Thyroid gland (tissue), 4 donors: ENCODE measurements around the gene CNTNAP5. TPM values are rescaled to one million over a fixed set of nuclear protein-coding genes. Genes with fewer than 3 reads are reported as not detected.

Experiments used
- DNase-seq, 2 donors: peaks; one replicate each; pipeline ENCODE4 v3.0.0-alpha.2; 2019
- H3K27ac ChIP-seq, 3 donors: fragments of 200-600 bp; sonication (generic); 1 replicate in 2 of 3; 2 replicates in 1 of 3; pipeline ENCODE4 v1.5.1; 2016 to 2019; ENCODE audit warnings: mild to moderate bottlenecking in 1 of 3, moderate library complexity in 1 of 3
- H3K27me3 ChIP-seq: fragments of 200-600 bp; sonication (generic); one replicate; pipeline ENCODE4 v1.5.1; 2019
- H3K36me3 ChIP-seq, 2 donors: fragments of 200-600 bp; sonication (generic); one replicate each; pipeline ENCODE4 v1.5.1; 2016 to 2019
- H3K4me1 ChIP-seq, 2 donors: fragments of 200-600 bp; sonication (generic); one replicate each; pipeline ENCODE4 v1.5.1; 2017 to 2019
- H3K4me3 ChIP-seq, 3 donors: fragments of 200-600 bp; sonication (generic); replicated peaks in 1 of 3; 1 replicate in 2 of 3; 2 replicates in 1 of 3; pipeline ENCODE4 v1.5.1; 2016; ENCODE audit warnings: mild to moderate bottlenecking in 1 of 3
- H3K9me3 ChIP-seq: fragments of 200-600 bp; sonication (generic); one replicate; pipeline ENCODE4 v1.5.1; 2017
- POLR2A ChIP-seq, 2 donors: fragments of 450-650 bp; IDR thresholded peaks; one replicate each; pipeline ENCODE4 v1.6.1; 2017; ENCODE audit warnings: antibody characterized with exemption in 2 of 2, mild to moderate bottlenecking in 2 of 2, moderate library complexity in 1 of 2
- WGBS, 2 donors: methylation state at CpG; one replicate each; pipeline ENCODE4 v1.1.5; 2017; 5-methylcytosine and 5-hydroxymethylcytosine counted together
- intact Hi-C: fragments of 100-400 bp; cut with DNase I; formaldehyde crosslinking; loops from one replicate; pipeline ENCODE4 v1.15.1; 2023
- total RNA-seq, 4 donors: library from RNA; depleted of rRNA; stranded (reverse); fragments of >200 nt; gene quantifications; one replicate each; pipeline ENCODE4 v1.2.3, GENCODE V29; 2016
- TF ChIP-seq, protein P1 (sequence below), 6 experiments: fragments of 200-600 bp in 3 of 6; fragments of 450-650 bp in 3 of 6; sonication (generic) in 3 of 6; IDR thresholded peaks; one replicate each; pipeline ENCODE4 v1.5.1; 2016 to 2019; ENCODE audit warnings: antibody characterized with exemption in 6 of 6, mild to moderate bottlenecking in 2 of 6, inconsistent platforms in 1 of 6, moderate library complexity in 1 of 6

Gene CNTNAP5
- total RNA-seq, 4 donors from 2014 or later, result not detected

DNA sequence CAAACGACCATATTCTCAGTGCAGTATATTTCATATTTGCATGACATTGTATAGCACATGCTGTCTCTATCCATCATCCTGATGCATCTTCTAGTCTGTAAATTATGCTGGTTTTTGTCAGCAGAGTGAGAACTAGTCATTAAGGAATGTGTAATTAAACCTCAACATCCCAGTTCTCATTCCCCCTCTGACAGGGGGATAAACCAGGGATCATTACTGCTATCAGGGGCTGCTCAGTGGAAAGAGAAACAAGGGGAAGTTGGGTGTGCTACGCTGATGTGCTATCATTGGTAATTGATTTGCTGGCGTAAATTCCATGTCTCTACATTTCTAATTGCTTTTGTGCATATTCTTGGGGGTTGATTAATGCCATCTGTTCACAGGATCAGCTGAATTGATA is 7.7 kb downstream of the CNTNAP5 start:
- Histone ChIP-seq H3K27ac (no peak overlapping the region), H3K36me3 (no peaks in the 10 kb centered on the region), H3K4me3 (no peak overlapping the region), H3K9me3 (no peaks in the 10 kb centered on the region), H3K27me3 (no peaks in the 10 kb centered on the region), H3K4me1 (no peaks in the 10 kb centered on the region)
- no peak for TF ChIP-seq POLR2A (IDR thresholded peaks at IDR 0.05)
- TF ChIP-seq, protein P1, sequence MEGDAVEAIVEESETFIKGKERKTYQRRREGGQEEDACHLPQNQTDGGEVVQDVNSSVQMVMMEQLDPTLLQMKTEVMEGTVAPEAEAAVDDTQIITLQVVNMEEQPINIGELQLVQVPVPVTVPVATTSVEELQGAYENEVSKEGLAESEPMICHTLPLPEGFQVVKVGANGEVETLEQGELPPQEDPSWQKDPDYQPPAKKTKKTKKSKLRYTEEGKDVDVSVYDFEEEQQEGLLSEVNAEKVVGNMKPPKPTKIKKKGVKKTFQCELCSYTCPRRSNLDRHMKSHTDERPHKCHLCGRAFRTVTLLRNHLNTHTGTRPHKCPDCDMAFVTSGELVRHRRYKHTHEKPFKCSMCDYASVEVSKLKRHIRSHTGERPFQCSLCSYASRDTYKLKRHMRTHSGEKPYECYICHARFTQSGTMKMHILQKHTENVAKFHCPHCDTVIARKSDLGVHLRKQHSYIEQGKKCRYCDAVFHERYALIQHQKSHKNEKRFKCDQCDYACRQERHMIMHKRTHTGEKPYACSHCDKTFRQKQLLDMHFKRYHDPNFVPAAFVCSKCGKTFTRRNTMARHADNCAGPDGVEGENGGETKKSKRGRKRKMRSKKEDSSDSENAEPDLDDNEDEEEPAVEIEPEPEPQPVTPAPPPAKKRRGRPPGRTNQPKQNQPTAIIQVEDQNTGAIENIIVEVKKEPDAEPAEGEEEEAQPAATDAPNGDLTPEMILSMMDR (IDR thresholded peaks at IDR 0.05), result no peak
- intact Hi-C loops, result no loop called here
- 61 to 66% methylated on average over 3 of the region's 3 CpGs for WGBS, 2 donors
- no peak for DNase-seq

DNA sequence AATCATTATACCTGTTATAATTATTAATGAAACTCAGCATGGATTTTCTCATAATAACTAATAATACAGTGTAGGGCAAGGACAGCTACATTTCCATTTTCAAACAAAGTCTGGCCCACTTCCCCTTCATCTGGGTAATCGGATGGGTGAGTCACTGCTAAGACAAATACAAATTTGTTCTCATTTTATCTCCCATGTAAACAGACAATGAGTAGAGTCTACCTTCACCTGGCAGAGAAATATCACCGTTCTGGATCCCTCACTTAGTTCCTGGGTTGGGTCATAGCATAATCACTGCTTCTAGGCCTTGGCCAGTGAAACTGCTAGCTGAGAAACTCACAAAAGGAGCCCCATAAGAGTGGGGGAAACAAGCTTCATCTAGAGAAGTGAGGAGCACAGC is 9.2 kb downstream of the CNTNAP5 start:
- DNase-seq, result no peak
- H3K27me3 ChIP-seq, result no peaks in the 10 kb centered on the region
- 72 to 78% methylated on average over 2 of the region's 2 CpGs for WGBS, 2 donors
- H3K4me3 ChIP-seq, result no peak overlapping the region
- no peaks in the 10 kb centered on the region for H3K9me3 ChIP-seq
- TF ChIP-seq, protein P1 (IDR thresholded peaks at IDR 0.05), result no peak
- TF ChIP-seq POLR2A (IDR thresholded peaks at IDR 0.05), result no peak
- no peaks in the 10 kb centered on the region for H3K36me3 ChIP-seq
- H3K27ac ChIP-seq, result no peak overlapping the region
- intact Hi-C loops, result no loop called here
- H3K4me1 ChIP-seq, result no peaks in the 10 kb centered on the region

DNA sequence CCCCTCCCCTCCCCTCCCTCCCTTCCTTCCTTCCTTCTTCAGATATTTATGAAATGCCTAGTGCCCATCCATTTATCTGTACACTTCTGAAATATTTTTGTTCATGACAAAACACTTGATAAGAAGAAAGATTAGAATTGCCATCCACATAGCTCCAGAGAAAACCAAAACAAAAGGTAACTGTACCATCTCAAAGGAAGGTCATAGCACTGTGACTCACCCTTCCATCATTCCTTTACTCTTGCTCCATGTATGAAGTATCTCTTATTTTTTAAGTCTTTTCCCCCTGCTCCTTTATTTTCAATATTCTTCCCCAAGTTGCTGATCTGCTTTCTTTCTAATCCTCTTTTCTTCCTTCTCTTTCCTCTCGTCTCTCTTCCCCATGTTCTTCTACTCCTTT is 9.9 kb downstream of the CNTNAP5 start:
- Histone ChIP-seq H3K27ac (no peak overlapping the region), H3K4me1 (no peaks in the 10 kb centered on the region), H3K36me3 (no peaks in the 10 kb centered on the region), H3K9me3 (no peaks in the 10 kb centered on the region), H3K27me3 (no peaks in the 10 kb centered on the region), H3K4me3 (no peak overlapping the region)
- intact Hi-C loops, result no loop called here
- no peak for TF ChIP-seq POLR2A (IDR thresholded peaks at IDR 0.05)
- TF ChIP-seq, protein P1 (IDR thresholded peaks at IDR 0.05), result no peak
- WGBS, 2 donors, result 68 to 90% methylated on average over 1 of the region's 1 CpG
- no peak for DNase-seq

DNA sequence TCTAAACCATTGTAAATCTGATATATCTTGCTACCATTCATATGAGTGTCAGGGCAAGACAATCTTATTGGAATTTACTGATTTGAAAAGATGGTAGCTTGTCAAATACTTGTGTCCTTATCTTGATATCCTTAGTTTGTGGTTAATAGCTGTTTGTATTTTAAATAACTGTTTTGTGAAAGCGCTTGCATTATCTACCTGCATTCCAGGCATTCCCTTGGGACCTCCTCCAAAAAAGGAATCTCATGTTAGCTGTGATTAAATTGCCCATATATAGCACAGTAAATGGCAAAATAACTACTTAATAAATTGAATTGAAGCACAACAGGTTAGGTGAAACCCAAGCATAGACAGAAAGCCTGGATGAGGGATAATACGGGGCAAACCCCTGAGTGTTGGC is 13.9 kb downstream of the CNTNAP5 start:
- no peaks in the 10 kb centered on the region for H3K36me3 ChIP-seq
- no peaks in the 10 kb centered on the region for H3K9me3 ChIP-seq
- no peak overlapping the region for H3K27ac ChIP-seq
- H3K4me3 ChIP-seq, result no peak overlapping the region
- no peak for DNase-seq
- H3K4me1 ChIP-seq, result no peaks in the 10 kb centered on the region
- WGBS, 2 donors, result 42 to 48% methylated on average over 2 of the region's 2 CpGs
- intact Hi-C loops, result no loop called here
- no peaks in the 10 kb centered on the region for H3K27me3 ChIP-seq
- TF ChIP-seq, protein P1 (IDR thresholded peaks at IDR 0.05), result no peak
- no peak for TF ChIP-seq POLR2A (IDR thresholded peaks at IDR 0.05)

DNA sequence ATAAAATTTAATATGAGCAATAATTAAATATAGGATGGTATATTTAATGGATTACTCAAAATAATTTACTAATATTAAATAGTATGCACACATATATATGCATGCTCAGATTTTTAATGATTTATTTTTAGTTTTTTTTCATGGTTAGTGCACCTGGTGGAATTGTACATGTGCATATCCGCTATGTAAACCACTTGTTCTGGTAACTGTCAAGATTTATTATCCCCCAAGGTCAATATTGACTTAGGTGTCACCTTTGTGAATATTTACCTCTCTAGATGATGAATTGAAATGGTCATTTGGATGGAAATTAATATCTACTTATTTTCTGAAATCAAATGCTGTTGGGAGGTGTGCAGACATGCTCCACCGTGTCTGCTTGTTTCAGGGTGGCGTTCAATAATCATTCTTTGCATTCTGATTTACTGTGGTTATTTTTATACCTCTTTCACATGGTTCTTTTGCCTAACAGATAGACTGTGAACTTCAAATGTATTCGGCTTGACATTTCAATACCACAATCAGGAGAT is 14.7 kb downstream of the CNTNAP5 start:
- H3K9me3 ChIP-seq, result no peaks in the 10 kb centered on the region
- H3K4me3 ChIP-seq, result no peak overlapping the region
- intact Hi-C loops, result no loop called here
- TF ChIP-seq, protein P1 (IDR thresholded peaks at IDR 0.05), result no peak
- no peak for TF ChIP-seq POLR2A (IDR thresholded peaks at IDR 0.05)
- no peaks in the 10 kb centered on the region for H3K27me3 ChIP-seq
- H3K36me3 ChIP-seq, result no peaks in the 10 kb centered on the region
- no peak overlapping the region for H3K27ac ChIP-seq
- no peaks in the 10 kb centered on the region for H3K4me1 ChIP-seq
- WGBS, 2 donors, result 86 to 89% methylated on average over 4 of the region's 4 CpGs
- no peak for DNase-seq
